Sigmoid colon (tissue), 7 donors: ENCODE results near the gene RAP2B. TPM values are rescaled to one million over a fixed set of nuclear protein-coding genes. Genes with fewer than 3 reads are reported as not detected.

Source experiments
- DNase-seq: peaks from one replicate; pipeline ENCODE4 v3.0.0-alpha.2; 2019
- H3K27ac ChIP-seq, 4 donors: fragments of 200-600 bp; sonication (generic); one replicate each; pipeline ENCODE4 v1.5.1; 2016 to 2019; ENCODE audit warnings: mild to moderate bottlenecking in 1 of 4
- H3K27me3 ChIP-seq, 3 donors: fragments of 200-600 bp; sonication (generic); one replicate each; pipeline ENCODE4 v1.5.1; 2019; ENCODE audit warnings: mild to moderate bottlenecking in 1 of 3
- H3K36me3 ChIP-seq, 4 donors: fragments of 200-600 bp; sonication (generic); one replicate each; pipeline ENCODE4 v1.5.1; 2016 to 2019
- H3K4me1 ChIP-seq, 4 donors: fragments of 200-600 bp; sonication (generic); one replicate each; pipeline ENCODE4 v1.5.1; 2017 to 2019
- H3K4me3 ChIP-seq, 4 donors: fragments of 200-600 bp; sonication (generic); one replicate each; pipeline ENCODE4 v1.5.1; 2017 to 2019; ENCODE audit warnings: mild to moderate bottlenecking in 2 of 4, moderate library complexity in 1 of 4
- H3K9me3 ChIP-seq, 4 donors: fragments of 200-600 bp in 3 of 4; sonication (generic) in 3 of 4; one replicate each; pipeline versions ENCODE4 v1.5.1 to v1.6.1; 2013 to 2019
- CTCF ChIP-seq, 4 experiments: fragments of 450-650 bp in 3 of 4; fragments of 200-600 bp in 1 of 4; IDR thresholded peaks; one replicate each; pipeline ENCODE4 v1.5.1; 2016 to 2019; ENCODE audit warnings: antibody characterized with exemption in 4 of 4, mild to moderate bottlenecking in 3 of 4, moderate library complexity in 2 of 4
- EP300 ChIP-seq, 4 donors: sonication (generic); formaldehyde crosslinking; IDR thresholded peaks; one replicate each; pipeline ENCODE4 v1.6.1; 2017; ENCODE audit warnings: antibody characterized with exemption in 4 of 4
- POLR2A ChIP-seq, 2 donors: fragments of 450-650 bp; IDR thresholded peaks; one replicate each; pipeline ENCODE4 v1.6.1; 2016; ENCODE audit warnings: antibody characterized with exemption in 2 of 2, mild to moderate bottlenecking in 2 of 2, moderate library complexity in 2 of 2
- POLR2AphosphoS5 ChIP-seq, 4 donors: sonication (generic); formaldehyde crosslinking; IDR thresholded peaks; one replicate each; pipeline ENCODE4 v1.6.1; 2017; ENCODE audit warnings: antibody characterized with exemption in 4 of 4
- WGBS, 2 donors: extraction: QIAGEN DNeasy Blood & Tissue Kit; methylation state at CpG; one replicate each; pipeline ENCODE4 v1.1.7; 2013; 5-methylcytosine and 5-hydroxymethylcytosine counted together
- intact Hi-C: fragments of 100-400 bp; cut with DNase I; formaldehyde crosslinking; loops from one replicate; pipeline ENCODE4 v1.15.1; 2023
- polyA plus RNA-seq, 3 donors: library from polyadenylated mRNA; stranded (reverse); fragments of 200-250 nt; gene quantifications; one replicate each; pipeline ENCODE4 v1.2.3, GENCODE V29; 2013
- total RNA-seq, 4 donors: library from RNA; depleted of rRNA; stranded (reverse); fragments of >200 nt; gene quantifications; one replicate each; pipeline ENCODE4 v1.1.0, GENCODE V29; 2016
- donor health status: healthy with polysubstance abuse.
- donor health status: Bipolar disorder and iron deficiency.
- donor health status: healthy.

The RAP2B gene
- total and polyA plus RNA-seq, 7 donors: 4.8 to 9.4 (median 8.6) TPM

- peaks cover 0 to 7% (median 0%) of the 10 kb centered on the region in 4 donors for H3K4me1 ChIP-seq
- no peaks in the 10 kb centered on the region for H3K9me3 ChIP-seq
- 62 to 81% methylated on average over 3 of the region's 3 CpGs for WGBS, 2 donors
- H3K27ac ChIP-seq: no peak overlapping the region
- TF ChIP-seq POLR2AphosphoS5 (IDR thresholded peaks at IDR 0.05) (no peak), POLR2A (IDR thresholded peaks at IDR 0.05) (no peak), EP300 (IDR thresholded peaks at IDR 0.05) (no peak), CTCF (IDR thresholded peaks at IDR 0.05) (no peak)
- H3K36me3 ChIP-seq: no peaks in the 10 kb centered on the region
- intact Hi-C loops: no loop called here
- H3K4me3 ChIP-seq: no peak overlapping the region
- DNase-seq: no peak
- no peaks in the 10 kb centered on the region for H3K27me3 ChIP-seq
These were observed 48.1 kb downstream of the RAP2B start for GRCh38 chr3:153210146-153210545.

GRCh38 chr3:153210660-153211059, 48.6 kb downstream of the RAP2B start:
- intact Hi-C loops: no loop called here

GRCh38 chr3:153215497-153215896, 53.5 kb downstream of the RAP2B start:
- TF ChIP-seq POLR2A (IDR thresholded peaks at IDR 0.05) (no peak), CTCF (IDR thresholded peaks at IDR 0.05) (no peak), EP300 (IDR thresholded peaks at IDR 0.05) (no peak), POLR2AphosphoS5 (IDR thresholded peaks at IDR 0.05) (no peak)
- WGBS, 2 donors: 74 to 85% methylated on average over 1 of the region's 1 CpG
- intact Hi-C loops: no loop called here
- Histone ChIP-seq H3K36me3 (no peaks in the 10 kb centered on the region), H3K4me1 (peaks cover 0 to 5% (median 2%) of the 10 kb centered on the region in 4 donors), H3K4me3 (no peak overlapping the region), H3K27ac (no peak overlapping the region), H3K9me3 (no peaks in the 10 kb centered on the region), H3K27me3 (no peaks in the 10 kb centered on the region)
- no peak for DNase-seq

More at GRCh38 chr3:153210660-153211059, 48.6 kb downstream of the RAP2B start:
- H3K9me3 ChIP-seq: no peaks in the 10 kb centered on the region
- peaks cover 0 to 10% (median under 1%) of the 10 kb centered on the region in 4 donors for H3K4me1 ChIP-seq
- no peak for DNase-seq
- no peak overlapping the region for H3K27ac ChIP-seq
- no peaks in the 10 kb centered on the region for H3K27me3 ChIP-seq
- no peaks in the 10 kb centered on the region for H3K36me3 ChIP-seq
- no peak for TF ChIP-seq EP300 (IDR thresholded peaks at IDR 0.05)
- TF ChIP-seq POLR2AphosphoS5 (IDR thresholded peaks at IDR 0.05): no peak
- no peak for TF ChIP-seq POLR2A (IDR thresholded peaks at IDR 0.05)
- no peak for TF ChIP-seq CTCF (IDR thresholded peaks at IDR 0.05)
- 56 to 90% methylated on average over 1 of the region's 1 CpG for WGBS, 2 donors
- no peak overlapping the region for H3K4me3 ChIP-seq

GRCh38 chr3:153215966-153216365, 53.9 kb downstream of the RAP2B start:
- DNase-seq: no peak
- no peak overlapping the region for H3K4me3 ChIP-seq
- H3K27me3 ChIP-seq: no peaks in the 10 kb centered on the region
- intact Hi-C loops: no loop called here
- 72 to 77% methylated on average over 5 of the region's 5 CpGs for WGBS, 2 donors
- H3K4me1 ChIP-seq: peaks cover 0 to 5% (median 2%) of the 10 kb centered on the region in 4 donors
- H3K36me3 ChIP-seq: no peaks in the 10 kb centered on the region
- H3K27ac ChIP-seq: no peak overlapping the region
- H3K9me3 ChIP-seq: no peaks in the 10 kb centered on the region
- TF ChIP-seq CTCF (IDR thresholded peaks at IDR 0.05) (no peak), POLR2AphosphoS5 (IDR thresholded peaks at IDR 0.05) (no peak)

- no peak for TF ChIP-seq CTCF (IDR thresholded peaks at IDR 0.05)
- no peak for TF ChIP-seq POLR2A (IDR thresholded peaks at IDR 0.05)
- no peak for TF ChIP-seq EP300 (IDR thresholded peaks at IDR 0.05)
- no peak for TF ChIP-seq POLR2AphosphoS5 (IDR thresholded peaks at IDR 0.05)
- Histone ChIP-seq H3K36me3 (no peaks in the 10 kb centered on the region), H3K9me3 (no peaks in the 10 kb centered on the region), H3K4me1 (peaks cover 0 to 5% (median 3%) of the 10 kb centered on the region in 4 donors), H3K27me3 (no peaks in the 10 kb centered on the region), H3K27ac (no peak overlapping the region), H3K4me3 (no peak overlapping the region)
- 73 to 85% methylated on average over 2 of the region's 2 CpGs for WGBS, 2 donors
- no peak for DNase-seq
- intact Hi-C loops: no loop called here
These were observed 54.9 kb downstream of the RAP2B start for GRCh38 chr3:153216928-153217327.
